ENCODE measurements around the gene POGK.

The POGK gene

DNA sequence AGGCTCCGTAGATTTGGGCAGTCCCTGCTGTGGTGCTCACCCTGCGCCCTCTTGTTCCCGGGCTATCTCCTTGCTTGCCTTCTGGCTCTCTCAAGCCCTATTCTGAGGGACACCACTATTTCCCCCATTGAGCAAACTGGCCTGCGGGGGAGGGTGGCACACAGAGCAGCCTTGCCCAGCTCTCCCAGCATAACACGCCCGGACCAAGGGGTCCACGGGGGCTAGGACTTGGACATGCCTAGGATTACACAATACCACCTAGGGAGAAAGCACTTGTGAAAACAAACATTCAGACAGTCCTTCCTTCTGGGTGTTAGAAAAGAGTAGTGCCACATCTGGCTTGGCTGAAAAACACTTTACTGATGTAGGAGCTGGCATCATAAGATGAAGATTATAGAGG, 29.4 kb downstream of the POGK start:
- TF ChIP-seq FOXP2 (optimal IDR thresholded peaks at IDR 0.05; ENCODE audit: borderline replicate concordance, extremely low read depth, extremely low read length, insufficient read depth) (no peak), SIN3A (IDR thresholded peaks at IDR 0.05; ENCODE audit: borderline replicate concordance, insufficient read depth, low read length) (no peak), POLR2AphosphoS5 (IDR thresholded peaks at IDR 0.05; ENCODE audit: low read depth, low read length) (no peak), TAF1 (IDR thresholded peaks at IDR 0.05; ENCODE audit: borderline replicate concordance, insufficient read depth, low read length) (no peak)
- TF ChIP-seq, protein P1, sequence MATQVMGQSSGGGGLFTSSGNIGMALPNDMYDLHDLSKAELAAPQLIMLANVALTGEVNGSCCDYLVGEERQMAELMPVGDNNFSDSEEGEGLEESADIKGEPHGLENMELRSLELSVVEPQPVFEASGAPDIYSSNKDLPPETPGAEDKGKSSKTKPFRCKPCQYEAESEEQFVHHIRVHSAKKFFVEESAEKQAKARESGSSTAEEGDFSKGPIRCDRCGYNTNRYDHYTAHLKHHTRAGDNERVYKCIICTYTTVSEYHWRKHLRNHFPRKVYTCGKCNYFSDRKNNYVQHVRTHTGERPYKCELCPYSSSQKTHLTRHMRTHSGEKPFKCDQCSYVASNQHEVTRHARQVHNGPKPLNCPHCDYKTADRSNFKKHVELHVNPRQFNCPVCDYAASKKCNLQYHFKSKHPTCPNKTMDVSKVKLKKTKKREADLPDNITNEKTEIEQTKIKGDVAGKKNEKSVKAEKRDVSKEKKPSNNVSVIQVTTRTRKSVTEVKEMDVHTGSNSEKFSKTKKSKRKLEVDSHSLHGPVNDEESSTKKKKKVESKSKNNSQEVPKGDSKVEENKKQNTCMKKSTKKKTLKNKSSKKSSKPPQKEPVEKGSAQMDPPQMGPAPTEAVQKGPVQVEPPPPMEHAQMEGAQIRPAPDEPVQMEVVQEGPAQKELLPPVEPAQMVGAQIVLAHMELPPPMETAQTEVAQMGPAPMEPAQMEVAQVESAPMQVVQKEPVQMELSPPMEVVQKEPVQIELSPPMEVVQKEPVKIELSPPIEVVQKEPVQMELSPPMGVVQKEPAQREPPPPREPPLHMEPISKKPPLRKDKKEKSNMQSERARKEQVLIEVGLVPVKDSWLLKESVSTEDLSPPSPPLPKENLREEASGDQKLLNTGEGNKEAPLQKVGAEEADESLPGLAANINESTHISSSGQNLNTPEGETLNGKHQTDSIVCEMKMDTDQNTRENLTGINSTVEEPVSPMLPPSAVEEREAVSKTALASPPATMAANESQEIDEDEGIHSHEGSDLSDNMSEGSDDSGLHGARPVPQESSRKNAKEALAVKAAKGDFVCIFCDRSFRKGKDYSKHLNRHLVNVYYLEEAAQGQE (IDR thresholded peaks at IDR 0.05; ENCODE audit: insufficient read depth in 1 of 2, low read depth in 2 of 2, low read length in 2 of 2) = no peak

DNA sequence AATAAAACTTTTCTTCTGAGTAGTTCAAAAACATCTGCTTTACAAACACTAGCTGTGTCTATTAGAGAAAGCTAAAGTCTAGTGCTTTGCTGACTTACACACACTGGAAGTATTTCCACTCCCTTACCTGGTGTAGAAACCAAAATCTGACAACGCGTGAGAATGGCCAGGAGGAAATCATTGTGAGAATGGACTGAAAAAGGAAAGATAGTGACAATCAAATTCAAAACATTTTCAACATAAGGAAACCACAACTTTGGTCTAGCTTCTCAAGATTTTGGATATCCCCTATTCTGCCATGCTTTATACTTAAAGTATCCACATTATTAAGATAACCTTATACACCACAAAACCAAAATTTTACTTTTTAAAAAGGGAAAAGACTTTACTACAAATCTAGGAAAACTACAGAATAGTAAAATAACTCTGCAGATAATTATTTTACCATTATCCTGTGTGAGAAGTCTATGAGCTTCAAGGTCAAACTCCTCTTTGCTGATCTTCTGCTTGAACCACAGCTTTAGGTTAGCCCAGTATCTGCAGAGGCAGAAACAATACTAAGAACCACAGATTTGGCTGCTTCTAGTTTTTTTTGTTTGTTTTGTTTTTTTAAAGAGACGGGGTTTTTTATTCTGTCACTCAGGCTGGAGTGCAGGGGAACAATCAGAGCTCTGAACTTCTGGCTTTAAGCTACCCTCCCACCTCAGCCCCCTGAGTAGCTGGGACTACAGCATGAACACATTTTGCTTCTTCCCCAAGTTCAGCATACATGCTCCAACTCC, 30.2 kb downstream of the POGK start:
- TF ChIP-seq TAF1 (IDR thresholded peaks at IDR 0.05; ENCODE audit: borderline replicate concordance, insufficient read depth, low read length) (no peak), FOXP2 (optimal IDR thresholded peaks at IDR 0.05; ENCODE audit: borderline replicate concordance, extremely low read depth, extremely low read length, insufficient read depth) (no peak), POLR2AphosphoS5 (IDR thresholded peaks at IDR 0.05; ENCODE audit: low read depth, low read length) (no peak), SIN3A (IDR thresholded peaks at IDR 0.05; ENCODE audit: borderline replicate concordance, insufficient read depth, low read length) (no peak)
- TF ChIP-seq, protein P1 (IDR thresholded peaks at IDR 0.05; ENCODE audit: insufficient read depth in 1 of 2, low read depth in 2 of 2, low read length in 2 of 2) = no peak

DNA sequence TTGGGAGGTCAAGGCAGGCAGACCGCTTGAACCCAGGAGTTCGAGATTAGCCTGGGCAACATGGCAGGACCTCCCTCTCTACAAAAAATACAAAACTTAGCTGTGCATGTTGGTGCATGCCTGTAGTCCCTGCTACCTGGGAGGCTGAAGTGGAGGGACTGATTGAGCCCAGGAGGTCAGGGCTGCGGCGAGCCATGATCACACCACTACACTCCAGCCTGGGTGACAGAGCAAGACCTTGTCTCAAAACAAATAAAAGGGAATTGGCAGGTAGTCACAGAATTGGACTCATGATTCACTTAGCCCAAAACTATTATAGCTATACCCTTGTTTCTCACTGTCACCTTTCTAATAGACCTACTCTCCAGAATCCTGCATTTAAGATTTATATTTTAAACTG, 31.3 kb downstream of the POGK start:
- TF ChIP-seq POLR2AphosphoS5 (IDR thresholded peaks at IDR 0.05; ENCODE audit: low read depth, low read length) (no peak), SIN3A (IDR thresholded peaks at IDR 0.05; ENCODE audit: borderline replicate concordance, insufficient read depth, low read length) (no peak), TAF1 (IDR thresholded peaks at IDR 0.05; ENCODE audit: borderline replicate concordance, insufficient read depth, low read length) (no peak), FOXP2 (optimal IDR thresholded peaks at IDR 0.05; ENCODE audit: borderline replicate concordance, extremely low read depth, extremely low read length, insufficient read depth) (no peak)
- TF ChIP-seq, protein P1 (IDR thresholded peaks at IDR 0.05; ENCODE audit: insufficient read depth in 1 of 2, low read depth in 2 of 2, low read length in 2 of 2) = no peak

DNA sequence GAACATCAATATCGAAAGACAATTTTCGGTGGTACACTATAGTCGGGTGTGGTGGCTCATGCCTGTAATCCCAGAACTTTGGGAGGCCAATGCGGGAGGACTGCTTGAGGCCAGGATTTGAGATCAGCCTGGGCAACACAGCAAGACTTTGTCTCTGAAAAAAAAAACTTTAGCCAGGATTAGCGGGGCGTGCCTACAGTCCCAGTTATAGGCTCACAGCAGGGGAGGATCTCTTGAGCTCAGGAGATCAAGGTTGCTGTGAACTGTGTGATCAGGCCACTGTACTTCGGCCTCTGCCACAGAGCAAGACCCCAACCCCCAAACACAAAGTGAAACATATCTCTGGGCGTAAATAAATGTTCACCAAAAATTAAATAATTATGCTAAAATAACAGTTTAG, 35.2 kb downstream of the POGK start:
- TF ChIP-seq POLR2AphosphoS5 (IDR thresholded peaks at IDR 0.05; ENCODE audit: low read depth, low read length) = no peak
- TF ChIP-seq TAF1 (IDR thresholded peaks at IDR 0.05; ENCODE audit: borderline replicate concordance, insufficient read depth, low read length) = no peak

DNA sequence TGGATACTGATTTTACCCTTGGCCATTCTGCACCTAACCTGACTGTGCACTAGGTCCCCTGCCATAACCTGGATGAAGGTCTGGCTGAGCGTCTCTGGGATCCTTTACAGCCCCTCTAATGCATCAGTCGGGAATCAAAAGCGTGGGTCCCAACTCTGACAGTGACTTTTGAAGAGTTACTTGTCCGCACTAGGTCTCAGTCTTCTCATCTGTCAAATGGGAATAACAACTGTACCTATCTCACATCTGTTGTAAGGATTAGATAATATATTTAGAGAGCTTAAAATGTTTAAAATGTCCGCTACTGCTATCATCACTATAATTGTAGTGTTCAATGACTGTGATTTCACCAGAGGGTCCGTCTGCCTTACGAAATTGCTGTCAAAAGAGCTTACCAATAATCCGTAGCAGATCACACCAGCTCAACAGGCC, 36.0 kb downstream of the POGK start:
- no peak for TF ChIP-seq SIN3A (IDR thresholded peaks at IDR 0.05; ENCODE audit: borderline replicate concordance, insufficient read depth, low read length)
- TF ChIP-seq, protein P1 (IDR thresholded peaks at IDR 0.05; ENCODE audit: insufficient read depth in 1 of 2, low read depth in 2 of 2, low read length in 2 of 2) = no peak
- no peak for TF ChIP-seq TAF1 (IDR thresholded peaks at IDR 0.05; ENCODE audit: borderline replicate concordance, insufficient read depth, low read length)
- TF ChIP-seq FOXP2 (optimal IDR thresholded peaks at IDR 0.05; ENCODE audit: borderline replicate concordance, extremely low read depth, extremely low read length, insufficient read depth) = no peak
- no peak for TF ChIP-seq POLR2AphosphoS5 (IDR thresholded peaks at IDR 0.05; ENCODE audit: low read depth, low read length)
